WTC11 (cell line): ENCODE results near the gene HOXA10. TPM values are rescaled to one million over a fixed set of nuclear protein-coding genes. Genes with fewer than 3 reads are reported as not detected.

Source experiments
- ATAC-seq: fragments of 200-7000 bp; cut with Tn5 transposase; 2 replicates; pipeline ENCODE4 v1.10.0; 2021; ENCODE audit warnings: mild to moderate bottlenecking, moderate library complexity
- CTCF ChIA-PET: fragments of 300-600 bp; sonication (Branson Sonifier 250); formaldehyde crosslinking; loops from one replicate; lab custom pipeline; 2021; ENCODE audit warnings: antibody characterized with exemption; lab: Charles Lee
- POLR2A ChIA-PET: fragments of 350-600 bp; sonication (Branson Sonifier 250); formaldehyde crosslinking; loops from one replicate; lab custom pipeline; 2021; ENCODE audit warnings: antibody characterized with exemption; lab: Charles Lee
- DNase-seq: peaks from one replicate; pipeline ENCODE4 v3.0.0; 2021; ENCODE audit warnings: low spot score
- H3K27ac Mint-ChIP-seq: 2 replicates; pipeline ENCODE4 v1.8.0; 2021; ENCODE audit warnings: mixed read lengths
- H3K27me3 Mint-ChIP-seq: 2 replicates; pipeline ENCODE4 v1.8.0; 2021; ENCODE audit warnings: low read depth, mild to moderate bottlenecking, moderate library complexity, mixed read lengths
- H3K36me3 Mint-ChIP-seq: 2 replicates; pipeline ENCODE4 v1.8.0; 2021; ENCODE audit warnings: mixed read lengths
- H3K4me1 Mint-ChIP-seq: 2 replicates; pipeline ENCODE4 v1.8.0; 2022; ENCODE audit warnings: mixed read lengths
- H3K4me3 Mint-ChIP-seq: 2 replicates; pipeline ENCODE4 v1.8.0; 2021; ENCODE audit warnings: mild to moderate bottlenecking, moderate library complexity, mixed read lengths
- H3K9me3 Mint-ChIP-seq: 2 replicates; pipeline ENCODE4 v1.8.0; 2021; ENCODE audit warnings: mixed read lengths
- AFF4 ChIP-seq: sonication (generic); formaldehyde crosslinking; IDR thresholded peaks from 2 replicates; pipeline ENCODE4 v1.8.1; 2023; ENCODE audit warnings: mild to moderate bottlenecking, missing genetic modification reagents, borderline replicate concordance
- ATF1 ChIP-seq: sonication (generic); formaldehyde crosslinking; IDR thresholded peaks from 2 replicates; pipeline ENCODE4 v1.8.1; 2023; ENCODE audit warnings: mild to moderate bottlenecking, moderate library complexity, missing genetic modification reagents
- CDX4 ChIP-seq: fragments of 250-450 bp; sonication (Bioruptor Pico); IDR thresholded peaks from 2 replicates; pipeline ENCODE4 v1.9.0; 2021; ENCODE audit warnings: moderate library complexity, mild to moderate bottlenecking, inconsistent platforms, borderline replicate concordance
- CREM ChIP-seq: sonication (generic); formaldehyde crosslinking; IDR thresholded peaks from 2 replicates; pipeline ENCODE4 v1.8.1; 2022; ENCODE audit warnings: mild to moderate bottlenecking, missing genetic modification reagents, moderate library complexity
- E2F1 ChIP-seq: sonication (generic); formaldehyde crosslinking; IDR thresholded peaks from 2 replicates; pipeline ENCODE4 v1.8.0; 2022; ENCODE audit warnings: mild to moderate bottlenecking, missing genetic modification reagents
- IRF2 ChIP-seq: sonication (generic); formaldehyde crosslinking; IDR thresholded peaks from 2 replicates; pipeline ENCODE4 v1.8.0; 2022; ENCODE audit warnings: low read depth, missing genetic modification reagents, borderline replicate concordance
- JAZF1 ChIP-seq: fragments of 250-450 bp; sonication (Bioruptor Pico); IDR thresholded peaks from 2 replicates; pipeline ENCODE4 v1.9.0; 2021; ENCODE audit warnings: moderate library complexity, mild to moderate bottlenecking, inconsistent platforms
- RELA ChIP-seq: sonication (generic); formaldehyde crosslinking; IDR thresholded peaks from 2 replicates; pipeline ENCODE4 v1.8.1; 2022; ENCODE audit warnings: missing genetic modification reagents, mild to moderate bottlenecking, borderline replicate concordance
- RORB ChIP-seq: fragments of 250-450 bp; sonication (Bioruptor Pico); IDR thresholded peaks from 2 replicates; pipeline ENCODE4 v1.9.0; 2021; ENCODE audit warnings: mild to moderate bottlenecking
- SMAD3 ChIP-seq: sonication (generic); formaldehyde crosslinking; IDR thresholded peaks from 2 replicates; pipeline ENCODE4 v1.8.0; 2022; ENCODE audit warnings: missing genetic modification reagents, mild to moderate bottlenecking, borderline replicate concordance
- SOX15 ChIP-seq: fragments of 250-450 bp; sonication (Bioruptor Pico); IDR thresholded peaks from 2 replicates; pipeline ENCODE4 v1.9.0; 2021; ENCODE audit warnings: mild to moderate bottlenecking
- STAT6 ChIP-seq: sonication (generic); formaldehyde crosslinking; conservative IDR thresholded peaks from 2 replicates; pipeline ENCODE4 v1.8.1; 2023; ENCODE audit warnings: mild to moderate bottlenecking, low read depth, missing genetic modification reagents, moderate library complexity
- TEAD1 ChIP-seq: sonication (generic); formaldehyde crosslinking; IDR thresholded peaks from 2 replicates; pipeline ENCODE4 v1.8.0; 2022; ENCODE audit warnings: mild to moderate bottlenecking, missing genetic modification reagents
- TEAD4 ChIP-seq: sonication (generic); formaldehyde crosslinking; IDR thresholded peaks from 2 replicates; pipeline ENCODE4 v1.8.0; 2022; ENCODE audit warnings: mild to moderate bottlenecking, missing genetic modification reagents
- USF2 ChIP-seq: sonication (generic); formaldehyde crosslinking; IDR thresholded peaks from 2 replicates; pipeline ENCODE4 v1.8.1; 2023; ENCODE audit warnings: mild to moderate bottlenecking, missing genetic modification reagents, moderate library complexity
- ZNF121 ChIP-seq: sonication (generic); formaldehyde crosslinking; IDR thresholded peaks from 2 replicates; pipeline ENCODE4 v1.8.0; 2023; ENCODE audit warnings: missing genetic modification reagents
- total RNA-seq: library from RNA; stranded (reverse); gene quantifications from 3 replicates; pipeline ENCODE4 v1.2.3, GENCODE V29; 2021
- TF ChIP-seq, protein P1 (sequence below): sonication (generic); formaldehyde crosslinking; IDR thresholded peaks from 2 replicates; pipeline ENCODE4 v1.8.0; 2022; ENCODE audit warnings: mild to moderate bottlenecking, missing genetic modification reagents
- TF ChIP-seq, protein P2 (sequence below): fragments of 250-450 bp; sonication (Bioruptor Pico); IDR thresholded peaks from 2 replicates; pipeline ENCODE4 v1.9.0; 2021; ENCODE audit warnings: mild to moderate bottlenecking, borderline replicate concordance
- TF ChIP-seq, protein P3 (sequence below): sonication (generic); formaldehyde crosslinking; IDR thresholded peaks from 2 replicates; pipeline ENCODE4 v1.8.1; 2022; ENCODE audit warnings: low read depth, mild to moderate bottlenecking, moderate library complexity, missing genetic modification reagents, borderline replicate concordance

The HOXA10 gene
- total RNA-seq, 1 experiment from 2014 or later = 0.07 TPM

DNA sequence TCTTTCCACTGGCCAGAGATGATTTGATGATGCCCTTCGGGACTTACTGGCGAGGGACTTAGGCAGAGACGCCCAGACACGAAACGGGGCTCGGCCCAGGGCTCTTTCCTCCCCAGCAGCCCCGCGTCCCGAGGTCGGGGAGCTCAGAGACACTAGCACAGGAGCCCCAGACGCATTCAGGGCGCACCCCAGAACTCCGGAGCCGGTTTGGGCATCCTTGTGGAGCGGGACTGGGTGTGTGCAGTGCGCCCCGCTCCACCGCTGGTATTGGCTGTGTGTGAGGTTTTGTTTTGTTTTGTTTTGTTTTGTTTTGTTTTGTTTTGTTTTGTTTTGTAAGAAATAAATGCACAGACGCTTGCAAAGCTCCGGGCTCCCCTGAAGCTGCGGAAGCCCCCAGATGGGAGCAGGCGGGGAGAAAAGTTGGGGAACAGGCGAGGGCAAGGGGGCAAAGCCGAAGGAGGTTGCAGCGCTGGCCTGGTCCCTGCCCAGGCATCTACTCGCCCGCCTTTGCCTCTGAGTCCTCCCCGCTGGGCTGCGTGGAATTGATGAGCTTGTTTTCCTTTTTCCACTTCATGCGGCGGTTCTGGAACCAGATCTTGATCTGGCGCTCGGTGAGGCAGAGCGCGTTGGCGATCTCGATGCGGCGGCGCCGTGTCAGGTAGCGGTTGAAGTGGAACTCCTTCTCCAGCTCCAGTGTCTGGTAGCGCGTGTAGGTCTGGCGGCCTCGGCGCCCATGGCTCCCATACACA is 28.8 kb downstream of the HOXA10 start:
- Mint-ChIP-seq H3K27me3 (peaks cover 100% of the 10 kb centered on the region), H3K4me1 (peaks cover 24% of the 10 kb centered on the region), H3K27ac (no peak overlapping the region), H3K4me3 (0 out of 2 replicates have a peak overlapping the region, but pooled peaks have one; percentile 20), H3K36me3 (no peaks in the 10 kb centered on the region)
- ATAC-seq = no peak
- CTCF ChIA-PET = interaction anchor here (1.2 to 2.5 kb wide), 7 partner anchors 14 to 768 kb away, joined by 3 to 7 read pairs (median 5); no protein-coding TSS in a partner anchor
- POLR2A ChIA-PET = no interaction called here
- TF ChIP-seq ATF1 (CRISPR knock-in tag) (no peak), ZNF121 (CRISPR knock-in tag) (no peak), IRF2 (CRISPR knock-in tag) (no peak), USF2 (CRISPR knock-in tag) (no peak), CDX4 (no peak), RORB (no peak), TEAD4 (CRISPR knock-in tag) (no peak), AFF4 (CRISPR knock-in tag) (no peak), RELA (CRISPR knock-in tag) (no peak), E2F1 (CRISPR knock-in tag) (no peak), SOX15 (CRISPR knock-in tag) (no peak), STAT6 (no peak), TEAD1 (no peak), JAZF1 (CRISPR knock-in tag) (no peak), CREM (CRISPR knock-in tag) (no peak), SMAD3 (CRISPR knock-in tag) (no peak)
- TF ChIP-seq, protein P1, sequence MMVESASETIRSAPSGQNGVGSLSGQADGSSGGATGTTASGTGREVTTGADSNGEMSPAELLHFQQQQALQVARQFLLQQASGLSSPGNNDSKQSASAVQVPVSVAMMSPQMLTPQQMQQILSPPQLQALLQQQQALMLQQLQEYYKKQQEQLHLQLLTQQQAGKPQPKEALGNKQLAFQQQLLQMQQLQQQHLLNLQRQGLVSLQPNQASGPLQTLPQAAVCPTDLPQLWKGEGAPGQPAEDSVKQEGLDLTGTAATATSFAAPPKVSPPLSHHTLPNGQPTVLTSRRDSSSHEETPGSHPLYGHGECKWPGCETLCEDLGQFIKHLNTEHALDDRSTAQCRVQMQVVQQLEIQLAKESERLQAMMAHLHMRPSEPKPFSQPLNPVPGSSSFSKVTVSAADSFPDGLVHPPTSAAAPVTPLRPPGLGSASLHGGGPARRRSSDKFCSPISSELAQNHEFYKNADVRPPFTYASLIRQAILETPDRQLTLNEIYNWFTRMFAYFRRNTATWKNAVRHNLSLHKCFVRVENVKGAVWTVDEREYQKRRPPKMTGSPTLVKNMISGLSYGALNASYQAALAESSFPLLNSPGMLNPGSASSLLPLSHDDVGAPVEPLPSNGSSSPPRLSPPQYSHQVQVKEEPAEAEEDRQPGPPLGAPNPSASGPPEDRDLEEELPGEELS (CRISPR knock-in tag) = no peak
- TF ChIP-seq, protein P2, sequence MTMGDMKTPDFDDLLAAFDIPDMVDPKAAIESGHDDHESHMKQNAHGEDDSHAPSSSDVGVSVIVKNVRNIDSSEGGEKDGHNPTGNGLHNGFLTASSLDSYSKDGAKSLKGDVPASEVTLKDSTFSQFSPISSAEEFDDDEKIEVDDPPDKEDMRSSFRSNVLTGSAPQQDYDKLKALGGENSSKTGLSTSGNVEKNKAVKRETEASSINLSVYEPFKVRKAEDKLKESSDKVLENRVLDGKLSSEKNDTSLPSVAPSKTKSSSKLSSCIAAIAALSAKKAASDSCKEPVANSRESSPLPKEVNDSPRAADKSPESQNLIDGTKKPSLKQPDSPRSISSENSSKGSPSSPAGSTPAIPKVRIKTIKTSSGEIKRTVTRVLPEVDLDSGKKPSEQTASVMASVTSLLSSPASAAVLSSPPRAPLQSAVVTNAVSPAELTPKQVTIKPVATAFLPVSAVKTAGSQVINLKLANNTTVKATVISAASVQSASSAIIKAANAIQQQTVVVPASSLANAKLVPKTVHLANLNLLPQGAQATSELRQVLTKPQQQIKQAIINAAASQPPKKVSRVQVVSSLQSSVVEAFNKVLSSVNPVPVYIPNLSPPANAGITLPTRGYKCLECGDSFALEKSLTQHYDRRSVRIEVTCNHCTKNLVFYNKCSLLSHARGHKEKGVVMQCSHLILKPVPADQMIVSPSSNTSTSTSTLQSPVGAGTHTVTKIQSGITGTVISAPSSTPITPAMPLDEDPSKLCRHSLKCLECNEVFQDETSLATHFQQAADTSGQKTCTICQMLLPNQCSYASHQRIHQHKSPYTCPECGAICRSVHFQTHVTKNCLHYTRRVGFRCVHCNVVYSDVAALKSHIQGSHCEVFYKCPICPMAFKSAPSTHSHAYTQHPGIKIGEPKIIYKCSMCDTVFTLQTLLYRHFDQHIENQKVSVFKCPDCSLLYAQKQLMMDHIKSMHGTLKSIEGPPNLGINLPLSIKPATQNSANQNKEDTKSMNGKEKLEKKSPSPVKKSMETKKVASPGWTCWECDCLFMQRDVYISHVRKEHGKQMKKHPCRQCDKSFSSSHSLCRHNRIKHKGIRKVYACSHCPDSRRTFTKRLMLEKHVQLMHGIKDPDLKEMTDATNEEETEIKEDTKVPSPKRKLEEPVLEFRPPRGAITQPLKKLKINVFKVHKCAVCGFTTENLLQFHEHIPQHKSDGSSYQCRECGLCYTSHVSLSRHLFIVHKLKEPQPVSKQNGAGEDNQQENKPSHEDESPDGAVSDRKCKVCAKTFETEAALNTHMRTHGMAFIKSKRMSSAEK (CRISPR knock-in tag) = no peak
- TF ChIP-seq, protein P3, sequence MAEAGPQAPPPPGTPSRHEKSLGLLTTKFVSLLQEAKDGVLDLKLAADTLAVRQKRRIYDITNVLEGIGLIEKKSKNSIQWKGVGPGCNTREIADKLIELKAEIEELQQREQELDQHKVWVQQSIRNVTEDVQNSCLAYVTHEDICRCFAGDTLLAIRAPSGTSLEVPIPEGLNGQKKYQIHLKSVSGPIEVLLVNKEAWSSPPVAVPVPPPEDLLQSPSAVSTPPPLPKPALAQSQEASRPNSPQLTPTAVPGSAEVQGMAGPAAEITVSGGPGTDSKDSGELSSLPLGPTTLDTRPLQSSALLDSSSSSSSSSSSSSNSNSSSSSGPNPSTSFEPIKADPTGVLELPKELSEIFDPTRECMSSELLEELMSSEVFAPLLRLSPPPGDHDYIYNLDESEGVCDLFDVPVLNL (CRISPR knock-in tag) = no peak
- TF ChIP-seq, all 79 proteins: peak for 0
- no peaks in the 10 kb centered on the region for H3K9me3 Mint-ChIP-seq
- peak; percentile 20 for DNase-seq
